GM19438 (cell line): ENCODE data around the gene TRUB2.
"Not testable (repeated sequence)": the region's sequence is repeated elsewhere in the genome, so short reads cannot be mapped to it uniquely, and the experiment has no call there.

Experiments used
- ATAC-seq: cut with Tn5 transposase; IDR thresholded peaks from one replicate; pipeline ENCODE4 v1.9.1; 2021; ENCODE audit warnings: low read depth; ENCODE audit not compliant: unreplicated experiment

TRUB2 gene

DNA sequence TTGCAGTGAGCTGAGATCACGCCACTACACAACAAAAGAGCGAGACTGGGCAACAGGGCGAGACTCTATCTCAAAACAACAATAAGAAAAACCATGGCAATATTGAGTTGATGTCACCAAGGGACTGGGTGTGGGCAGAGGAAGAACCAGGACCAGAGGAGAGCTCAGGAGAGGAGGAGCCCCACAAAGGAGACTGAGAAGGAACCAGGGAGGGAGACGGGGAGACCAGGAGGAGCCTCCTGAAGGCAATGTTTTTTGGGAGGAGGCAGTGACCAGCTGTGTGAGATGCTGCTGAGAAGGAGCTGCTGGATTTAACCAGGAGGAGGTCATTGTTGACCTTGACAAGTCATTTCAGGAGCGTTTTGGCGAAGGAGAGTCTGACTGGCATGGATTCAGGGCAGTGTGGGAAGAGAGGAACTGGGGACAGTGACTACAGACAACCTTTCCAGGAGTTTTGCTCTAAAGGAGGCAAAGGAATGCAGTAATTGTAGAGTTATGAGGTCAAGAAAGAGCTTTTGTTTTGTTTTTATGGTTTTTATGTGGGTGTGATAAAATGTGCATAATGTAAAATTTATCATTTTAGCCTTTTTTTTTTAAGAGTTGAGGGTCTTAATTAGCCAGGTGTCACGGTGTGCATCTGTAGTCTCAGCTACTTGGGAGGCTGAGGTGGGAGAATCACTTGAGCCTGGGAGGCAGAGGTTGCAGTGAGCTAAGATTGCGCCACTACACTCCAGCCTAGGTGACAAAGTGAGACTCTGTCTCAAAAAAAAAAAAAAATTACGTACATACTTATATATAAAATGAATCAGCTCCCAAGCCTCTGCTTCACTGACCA is 17.9 kb downstream of the TRUB2 start:
- ATAC-seq, result no peak

DNA sequence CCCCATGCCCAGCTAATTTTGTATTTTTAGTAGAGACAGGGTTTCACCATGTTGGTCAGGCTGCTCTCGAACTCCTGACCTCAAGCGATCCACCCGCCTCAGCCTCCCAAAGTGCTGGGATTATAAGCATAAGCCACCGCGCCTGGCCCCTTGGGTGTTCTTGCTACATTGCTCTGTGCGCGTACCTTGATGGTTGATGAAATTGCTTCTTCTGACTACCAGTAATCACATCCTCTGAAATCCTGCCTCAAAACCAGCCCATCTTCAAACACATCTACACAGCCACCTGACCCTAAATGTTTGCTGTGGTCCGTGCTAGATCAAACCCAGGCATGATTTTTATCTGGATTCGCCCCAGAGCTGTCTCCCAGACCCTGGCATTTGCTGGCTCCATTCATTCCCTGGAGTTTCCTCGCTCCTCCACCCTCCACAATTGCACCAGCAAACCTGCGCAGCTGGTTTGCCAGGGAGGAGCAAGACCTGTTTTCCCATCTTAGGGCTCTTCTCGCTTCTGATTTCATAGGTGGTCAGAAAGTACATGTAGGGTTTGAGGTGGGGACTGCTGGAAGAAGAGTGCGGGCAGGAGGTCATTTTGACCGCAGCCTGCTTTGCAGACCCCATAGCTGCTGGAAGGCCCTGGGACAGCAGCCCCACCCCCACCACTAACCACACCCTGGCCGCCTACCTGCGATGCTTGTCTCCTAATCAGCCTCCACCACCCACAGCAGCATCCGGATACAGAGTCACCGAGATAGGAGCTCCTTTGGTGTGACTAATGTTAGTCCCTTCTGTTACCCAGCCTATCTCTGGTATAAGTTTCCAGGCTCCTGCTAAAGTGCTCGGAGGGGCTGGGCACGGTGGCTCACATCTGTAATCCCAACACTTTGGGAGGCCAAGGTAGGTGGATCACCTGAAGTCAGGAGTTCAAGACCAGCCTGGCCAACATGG is 23.4 kb downstream of the TRUB2 start:
- ATAC-seq, result no peak

DNA sequence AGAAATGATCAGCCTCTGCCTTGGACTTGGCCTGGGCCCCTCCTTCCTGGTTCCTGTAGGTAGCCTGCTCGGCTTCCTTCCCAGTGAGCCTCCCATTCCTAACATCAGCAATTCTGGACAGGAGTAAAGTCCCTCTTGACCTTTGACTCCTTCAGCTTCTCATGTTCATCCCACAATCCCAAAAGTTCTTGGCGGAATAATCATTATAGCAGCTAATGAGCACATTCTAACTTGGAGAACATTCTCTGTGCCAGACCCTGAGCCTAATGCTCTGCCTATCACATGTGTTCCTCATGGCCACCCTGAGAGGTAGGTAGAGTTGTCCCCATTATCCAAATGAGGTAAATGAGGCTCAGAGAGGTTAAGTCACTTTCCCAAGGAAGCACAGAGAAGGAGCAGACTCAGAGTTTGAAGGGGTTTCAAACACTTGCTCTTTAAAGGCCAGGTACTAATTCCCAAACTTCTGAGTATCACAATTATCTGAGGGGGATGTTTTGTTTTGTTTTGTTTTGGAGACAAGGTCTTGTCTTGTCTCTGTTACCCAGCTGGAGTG is 24.9 kb downstream of the TRUB2 start:
- ATAC-seq, result no peak

DNA sequence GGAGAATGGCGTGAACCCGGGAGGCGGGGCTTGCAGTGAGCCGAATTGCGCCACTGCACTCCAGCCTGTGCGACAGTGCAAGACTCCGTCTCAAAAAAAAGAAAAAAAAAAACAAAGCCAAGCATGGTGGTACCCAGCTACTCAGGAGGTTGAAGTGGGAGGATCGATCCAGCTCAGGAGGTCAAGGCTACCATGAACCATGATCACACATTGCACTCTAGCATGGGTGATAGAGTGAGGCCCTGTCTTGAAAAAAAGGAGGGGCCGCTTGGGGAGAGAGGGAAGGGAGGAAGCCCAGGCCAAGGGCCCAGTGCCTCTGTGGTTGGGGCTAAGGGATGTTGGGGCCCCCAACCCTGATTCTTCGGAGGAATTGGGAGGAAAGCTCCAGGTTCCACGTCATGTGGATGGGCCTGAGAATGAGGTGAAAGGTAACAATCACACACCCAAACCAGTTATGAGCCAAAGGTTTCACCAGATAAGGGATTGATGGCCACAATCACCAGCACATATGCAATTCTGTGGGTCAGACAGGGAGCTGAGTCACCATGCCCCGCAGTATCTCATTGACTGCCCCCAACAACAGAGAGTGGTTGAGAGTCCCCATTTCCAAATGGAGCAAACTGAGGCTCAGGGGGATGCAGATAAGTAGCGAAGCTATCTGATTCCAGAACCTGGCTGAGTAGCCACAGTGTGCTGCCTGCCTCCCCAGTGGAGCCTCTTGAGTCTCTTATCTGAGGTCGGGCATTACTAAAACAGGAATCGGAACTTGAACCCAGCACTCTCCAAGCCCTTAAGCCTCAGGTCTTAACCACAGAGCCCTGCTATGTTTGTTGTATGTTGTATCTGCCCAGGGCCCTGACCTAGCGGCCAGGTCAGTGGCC is 25.7 kb downstream of the TRUB2 start:
- ATAC-seq, result no peak

DNA sequence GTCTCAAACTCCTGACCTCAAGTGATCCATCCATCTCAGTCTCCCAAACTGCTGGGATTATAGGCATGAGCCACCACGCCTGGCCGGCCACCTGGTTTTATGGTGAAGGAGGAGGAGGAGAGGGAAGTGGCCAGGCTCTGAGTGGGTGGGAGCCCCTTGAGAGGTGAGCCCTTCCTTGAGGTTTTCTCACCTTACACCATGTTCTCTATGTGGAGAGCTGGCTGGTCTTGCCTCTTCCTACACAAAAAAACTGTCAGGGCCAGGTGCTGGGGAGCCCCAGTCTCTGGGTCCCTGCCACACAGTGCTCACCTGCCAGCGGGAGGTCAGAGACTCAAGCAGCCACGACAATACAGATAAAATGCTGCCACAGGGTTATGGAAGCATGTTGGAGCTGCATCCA is 28.1 kb downstream of the TRUB2 start:
- no peak for ATAC-seq

DNA sequence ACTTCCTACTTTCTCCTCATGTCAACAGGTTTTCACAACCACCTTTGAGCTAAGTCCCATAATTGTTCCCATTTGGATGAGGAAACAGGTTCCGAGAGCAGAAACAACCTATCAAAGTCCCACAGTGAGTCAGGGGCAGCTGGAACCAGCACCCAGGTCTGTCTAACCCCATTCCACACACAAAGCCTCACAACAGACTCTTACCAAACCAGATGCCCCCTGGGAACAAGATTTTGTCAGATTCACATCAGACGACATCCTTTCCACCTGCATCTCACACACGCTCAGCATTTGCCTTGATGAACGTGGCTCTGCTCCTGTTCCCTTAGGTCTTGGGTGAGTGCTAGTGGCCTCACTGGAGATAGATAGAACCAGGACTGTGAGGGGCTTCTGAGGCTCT is 29.2 kb downstream of the TRUB2 start:
- ATAC-seq, result no peak

DNA sequence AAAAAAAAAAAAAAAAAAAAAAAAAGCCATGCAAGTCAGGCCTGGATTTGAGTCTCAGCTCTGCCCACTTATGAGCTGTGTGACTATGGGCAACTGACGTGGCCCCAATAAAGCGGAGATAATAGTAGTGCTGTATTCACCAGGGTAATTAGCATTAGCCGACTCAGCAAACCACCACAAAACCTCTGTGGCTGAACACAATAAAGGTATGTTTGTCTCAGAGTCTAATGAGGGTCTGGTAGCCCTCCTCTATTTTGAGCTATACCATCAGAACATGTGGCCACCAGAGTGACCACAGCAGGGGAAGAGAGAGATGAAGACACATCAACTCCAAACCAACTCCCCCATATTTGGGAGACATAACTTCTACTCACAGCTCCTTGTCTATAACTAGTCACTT is 30.2 kb downstream of the TRUB2 start:
- ATAC-seq, result no peak

DNA sequence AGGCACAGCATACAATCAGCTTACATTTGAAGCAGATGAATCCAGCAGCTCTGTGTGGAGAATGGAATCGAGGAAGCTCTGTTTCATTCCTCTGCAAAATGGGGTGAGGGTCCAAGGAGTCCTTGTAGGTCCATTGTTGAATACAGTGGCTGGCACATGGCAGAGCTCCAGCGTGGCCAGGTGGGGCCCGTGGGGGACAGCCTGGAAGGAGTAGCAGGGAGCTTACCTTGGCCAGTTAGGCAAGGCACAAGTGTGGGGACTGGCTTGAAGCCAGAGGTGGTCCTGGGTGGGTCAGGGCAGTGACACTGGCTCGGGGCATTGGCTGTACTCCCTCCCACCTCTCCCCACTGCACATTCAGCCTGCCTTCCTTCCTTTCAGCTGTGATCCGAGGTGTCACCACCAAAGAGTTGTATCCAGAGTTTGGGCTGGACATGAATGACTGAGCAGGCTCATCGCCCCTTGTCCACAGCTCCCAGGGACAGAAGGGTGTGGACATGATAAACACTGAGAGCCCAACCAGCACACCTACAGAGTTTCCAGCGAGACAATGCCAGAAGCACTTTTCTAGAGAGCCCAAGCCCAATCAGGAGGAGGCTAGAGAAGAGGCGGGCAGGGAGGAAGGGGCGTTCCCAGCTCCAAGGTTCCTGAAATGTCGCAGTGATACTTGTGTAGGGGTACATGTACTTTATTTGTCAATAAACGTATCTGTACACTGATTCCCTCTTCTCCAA is 33.8 kb downstream of the TRUB2 start:
- no peak for ATAC-seq

DNA sequence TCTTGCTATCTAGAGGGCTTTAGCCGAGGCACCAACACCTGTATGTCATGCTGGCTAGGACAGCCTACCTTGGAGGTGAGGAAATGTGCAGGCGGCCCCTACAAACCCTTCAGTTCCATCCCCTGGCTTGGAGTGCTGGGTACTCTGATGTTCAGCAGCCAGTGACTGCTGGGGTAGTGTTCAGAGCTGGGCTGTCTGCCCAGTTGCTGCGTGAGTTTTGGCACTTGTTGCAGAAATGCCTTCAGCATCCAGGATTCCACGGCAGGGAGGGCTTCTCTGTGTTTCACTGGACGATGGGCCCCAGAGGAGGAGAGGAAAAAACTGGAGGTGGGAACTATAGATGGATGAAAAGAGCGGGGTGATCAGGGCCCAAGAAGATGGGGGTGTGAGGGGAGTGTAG is 35.8 kb downstream of the TRUB2 start:
- ATAC-seq, result no peak

DNA sequence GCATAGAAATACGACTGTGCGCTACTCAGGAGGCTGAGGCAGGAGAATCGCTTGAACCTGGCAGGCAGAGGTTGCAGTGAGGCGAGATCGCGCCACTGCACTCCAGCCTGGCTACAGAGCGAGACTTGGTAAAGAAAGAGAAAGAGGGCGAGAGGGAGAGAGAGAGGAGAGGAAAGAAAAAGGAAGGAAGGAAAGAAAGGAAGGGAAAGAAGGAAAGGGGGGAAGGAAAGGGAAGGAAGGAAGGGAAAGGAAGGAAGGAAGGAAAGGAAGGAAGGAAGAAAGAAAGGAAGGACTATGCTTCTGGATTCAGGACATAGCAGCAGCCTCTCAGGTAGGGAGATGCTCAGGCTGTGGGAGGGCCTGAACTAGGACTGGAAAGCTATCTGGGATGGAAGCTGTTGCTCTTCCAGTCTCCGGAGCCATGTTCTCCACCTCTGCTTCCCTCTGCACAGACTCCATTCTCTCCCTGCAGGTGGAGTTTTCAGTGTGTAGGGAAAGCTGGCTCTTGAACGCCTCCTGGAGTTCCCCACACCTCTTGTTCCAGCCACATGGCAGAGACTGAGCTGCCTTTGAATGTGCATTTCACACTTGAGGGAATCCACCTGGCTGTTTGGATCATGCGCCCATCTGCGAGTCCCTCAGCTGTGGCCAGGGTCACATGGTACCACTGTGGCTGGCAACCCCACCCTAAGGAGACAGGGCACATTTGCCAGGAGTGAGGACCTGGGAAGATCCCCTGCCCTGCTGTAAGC is 37.0 kb downstream of the TRUB2 start:
- no peak for ATAC-seq

DNA sequence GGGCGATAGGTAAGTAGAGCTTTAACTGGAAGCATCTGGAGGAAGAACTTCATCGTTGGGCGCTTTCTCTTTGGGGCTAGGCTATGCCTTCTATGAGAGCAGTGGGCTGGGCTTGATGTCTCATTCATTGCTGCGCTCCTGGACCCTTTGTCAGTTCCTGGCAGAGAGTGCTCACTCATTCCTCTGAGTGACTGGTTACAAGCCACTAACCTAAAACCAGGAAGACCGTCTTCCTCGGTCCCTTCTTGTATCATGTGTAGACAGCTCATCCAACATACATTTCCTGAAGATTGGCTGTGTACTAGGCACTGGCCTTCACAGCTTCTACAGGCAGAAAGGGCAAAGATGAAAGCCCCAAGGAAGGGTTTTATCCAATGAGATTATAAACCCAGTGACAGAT is 39.7 kb downstream of the TRUB2 start:
- ATAC-seq, result no peak

DNA sequence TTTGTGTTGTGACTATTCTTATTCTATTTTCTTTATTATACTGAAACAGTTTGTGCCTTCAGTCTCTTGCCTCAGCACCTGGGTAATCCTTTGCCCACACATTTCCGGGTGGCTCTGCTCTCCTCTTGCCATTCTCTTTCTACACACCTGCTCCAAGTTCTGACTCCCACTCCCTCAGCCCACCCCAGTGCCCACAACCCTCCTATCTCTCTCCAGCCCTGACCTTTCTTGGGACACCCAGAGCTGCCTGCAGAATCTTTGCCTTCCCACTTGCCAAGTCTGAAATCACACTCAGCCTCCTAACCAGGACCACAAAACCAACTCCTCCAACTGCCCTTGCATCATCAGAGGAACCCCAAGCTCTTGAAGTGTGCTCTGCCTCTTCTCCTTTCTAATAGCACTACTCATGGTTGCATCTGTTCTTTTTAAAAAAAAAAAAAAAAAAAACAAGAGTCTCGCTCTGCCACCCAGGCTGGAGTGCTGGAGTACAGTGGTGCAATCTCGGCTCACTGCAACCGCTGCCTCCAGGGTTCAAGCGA is 42.1 kb downstream of the TRUB2 start:
- no peak for ATAC-seq

DNA sequence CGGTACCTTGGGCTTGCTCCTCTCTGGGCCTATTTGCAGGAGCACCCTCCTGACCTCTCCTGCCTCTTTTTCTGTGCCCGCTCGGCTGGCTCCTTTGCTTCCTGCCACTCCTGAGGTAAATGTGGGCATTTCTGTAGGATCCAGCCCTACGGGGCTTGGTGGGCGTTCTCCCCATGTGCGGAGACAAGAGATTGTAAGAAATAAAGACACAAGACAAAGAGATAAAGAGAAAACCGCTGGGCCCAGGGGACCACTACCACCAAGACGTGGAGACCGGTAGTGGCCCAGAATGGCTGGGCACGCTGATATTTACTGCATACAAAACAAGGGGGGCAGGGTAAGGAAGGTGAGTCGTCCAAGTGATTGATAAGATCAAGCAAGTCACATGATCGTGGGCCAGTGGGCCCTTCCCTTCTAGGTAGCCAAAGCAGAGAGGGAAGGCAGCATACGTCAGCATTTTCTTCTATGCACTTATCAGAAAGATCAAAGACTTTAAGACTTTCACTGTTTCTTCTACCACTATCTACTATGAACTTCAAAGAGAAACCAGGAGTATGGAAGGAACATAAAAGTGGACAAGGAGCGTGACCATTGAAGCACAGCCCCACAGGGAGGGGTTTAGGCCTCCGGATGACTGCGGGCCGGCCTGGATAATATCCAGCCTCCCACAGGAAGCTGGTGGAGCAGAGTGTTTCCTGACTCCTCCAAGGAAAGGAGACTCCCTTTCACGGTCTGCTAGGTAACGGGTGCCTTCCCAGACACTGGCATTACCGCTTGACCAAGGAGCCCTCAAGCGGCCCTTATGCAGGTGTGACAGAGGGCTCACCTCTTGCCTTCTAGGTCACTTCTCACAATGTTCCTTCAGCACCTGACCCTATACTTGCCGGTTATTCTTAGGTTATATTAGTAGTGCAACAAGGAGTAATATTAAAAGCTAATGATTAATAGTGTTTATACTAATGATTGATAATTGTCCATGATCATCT is 42.9 kb downstream of the TRUB2 start:
- ATAC-seq, result not testable (repeated sequence)

DNA sequence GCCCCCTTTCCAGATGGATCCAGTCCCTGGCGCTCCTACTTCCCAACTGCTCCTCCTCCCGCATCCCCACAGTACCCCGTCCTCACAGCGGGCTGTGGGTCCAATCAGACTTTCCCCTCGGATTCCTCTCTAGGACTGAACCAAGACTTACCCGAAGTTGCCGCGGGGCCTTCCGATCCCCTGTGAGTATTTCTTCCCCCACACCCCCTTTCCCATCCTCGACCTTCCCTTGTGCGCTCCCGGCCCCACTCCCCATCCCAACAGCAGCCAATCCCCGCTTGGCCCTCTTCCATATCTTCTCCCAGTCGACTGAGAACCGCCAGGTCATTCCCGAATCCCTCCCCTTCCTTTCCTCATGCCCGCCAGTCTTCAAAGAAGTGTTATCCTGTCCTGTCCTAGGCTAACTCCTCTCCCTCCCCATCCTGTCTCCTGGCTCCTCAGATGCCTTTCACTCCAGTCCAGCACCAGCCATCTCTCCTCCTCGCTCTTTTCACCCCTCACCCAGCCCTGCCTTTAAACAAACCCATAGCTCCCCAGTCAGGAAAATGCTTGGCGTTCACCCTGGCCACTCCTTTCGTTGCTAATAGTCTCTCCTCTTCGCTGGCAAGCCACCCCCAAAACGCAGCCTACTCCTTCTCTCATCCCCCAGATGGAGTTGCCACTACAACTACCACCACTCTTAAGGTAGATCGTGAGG is 45.5 kb downstream of the TRUB2 start:
- no peak for ATAC-seq

DNA sequence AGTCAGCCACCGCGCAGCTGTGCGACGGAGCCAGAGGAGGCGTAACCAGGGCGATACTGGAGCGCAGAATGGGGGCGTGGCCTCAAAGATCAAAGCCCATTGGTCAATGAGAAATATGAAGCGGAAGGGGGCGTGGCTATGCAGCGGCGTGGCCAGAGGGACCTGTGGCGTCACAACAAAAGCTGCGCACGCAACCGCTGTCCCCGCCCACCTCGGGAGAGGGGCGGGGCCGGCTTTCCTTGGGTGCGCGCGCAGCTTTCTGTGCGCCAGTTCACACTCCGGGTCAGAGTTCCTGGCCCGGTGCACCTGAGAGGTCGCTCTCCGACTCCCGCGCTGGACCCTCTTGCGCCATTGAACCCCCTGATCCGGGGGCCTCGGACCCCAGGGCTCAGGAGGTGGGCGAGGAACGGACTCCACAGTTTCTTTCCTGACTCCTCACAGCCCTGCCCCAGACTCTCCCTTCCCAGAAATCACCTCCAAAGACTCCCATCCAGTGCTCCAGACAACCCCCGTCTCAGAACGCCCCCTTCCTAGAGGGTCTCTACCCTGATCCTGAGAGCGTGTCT is 46.2 kb downstream of the TRUB2 start, which contains the start of gene SWI5:
Gene SWI5, plus strand, starts transcription at position 269 of the 566 bp plus-strand sequence.
- ATAC-seq, result peak; percentile 96

DNA sequence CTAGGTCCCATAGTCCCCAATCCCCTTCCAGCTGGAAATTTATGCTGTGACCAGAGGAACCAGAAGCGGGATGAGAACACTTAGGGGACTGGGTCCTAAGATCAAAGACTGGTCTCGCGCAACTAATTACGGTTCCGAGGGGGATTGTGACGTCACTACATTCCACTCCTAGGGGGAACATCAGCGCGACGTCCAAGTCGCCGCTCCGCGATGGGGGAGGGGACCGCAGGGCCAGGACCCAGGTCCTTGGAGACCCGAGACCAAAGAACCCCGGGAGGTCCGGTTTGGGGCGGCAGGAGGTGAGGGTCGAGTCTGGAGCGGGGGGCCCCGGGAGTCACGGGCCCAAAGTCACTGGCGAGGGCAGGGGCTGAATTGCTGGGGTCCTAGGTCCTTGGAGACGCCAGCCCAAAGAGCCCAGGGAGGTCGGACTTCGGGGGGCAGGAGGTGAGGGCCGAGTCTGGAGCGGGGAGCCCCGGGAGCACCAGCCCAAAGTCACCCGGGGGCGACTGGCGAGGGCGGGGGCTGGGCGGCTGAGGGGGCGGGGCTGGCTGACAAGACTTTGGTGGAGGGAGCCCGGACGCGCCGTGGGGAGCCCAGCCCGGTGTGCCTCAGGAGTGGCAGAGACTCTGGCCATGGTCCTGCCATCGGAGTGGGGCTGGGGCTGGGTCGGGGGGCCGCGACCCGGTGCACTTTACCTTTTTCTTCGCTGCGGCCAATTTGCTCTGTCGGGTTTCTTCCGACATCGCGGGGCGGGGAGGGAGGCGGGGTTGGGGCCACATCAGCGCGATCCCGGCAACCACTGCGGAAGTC is 46.8 kb downstream of the TRUB2 start, which contains the start of gene GOLGA2:
Gene GOLGA2, minus strand, starts transcription at position 810 of the 810 bp plus-strand sequence. Its CDS starts 31 bp downstream, at position 779.
- peak; percentile 63 for ATAC-seq
